SU-DHL-6 (cell line): ENCODE data around the gene SLC9C1.

Source experiments
- H2AFZ ChIP-seq: fragments of 200-600 bp; sonication (generic); 2 replicates; pipeline ENCODE4 v1.6.1; 2014; ENCODE audit warnings: low read depth, mild to moderate bottlenecking, moderate library complexity, mixed read lengths, antibody characterized with exemption, low read length; ENCODE audit not compliant: severe bottlenecking
- H3F3A ChIP-seq: fragments of 200-600 bp; shearing (Covaris generic); 2 replicates; pipeline ENCODE4 v1.6.0; 2016; ENCODE audit warnings: antibody characterized with exemption, mild to moderate bottlenecking; ENCODE audit not compliant: insufficient read depth
- H3K27ac ChIP-seq: fragments of 200-600 bp; sonication (generic); 2 replicates; pipeline ENCODE4 v1.5.1; 2016; ENCODE audit warnings: low read depth, mild to moderate bottlenecking, low read length, moderate library complexity, mixed read lengths
- H3K27me3 ChIP-seq: fragments of 200-600 bp; sonication (generic), shearing (Covaris generic); 2 replicates; pipeline ENCODE4 v1.6.0; 2014; ENCODE audit warnings: mild to moderate bottlenecking, low read length
- H3K36me3 ChIP-seq: fragments of 200-600 bp; sonication (generic); 2 replicates; pipeline ENCODE4 v1.6.1; 2014; ENCODE audit warnings: mild to moderate bottlenecking, low read length, mixed read lengths
- H3K4me2 ChIP-seq: fragments of 300-600, 200-600 bp; shearing (Covaris generic), sonication (generic); 2 replicates; pipeline ENCODE4 v1.6.0; 2014; ENCODE audit warnings: low read length, low read depth, mild to moderate bottlenecking; ENCODE audit not compliant: poor library complexity, severe bottlenecking
- H3K4me3 ChIP-seq: fragments of 200-600 bp; sonication (generic); 2 replicates; pipeline ENCODE4 v1.5.1; 2014; ENCODE audit warnings: antibody characterized with exemption, low read length, mild to moderate bottlenecking, mixed read lengths; ENCODE audit not compliant: insufficient read depth, poor library complexity, severe bottlenecking
- H3K79me2 ChIP-seq: fragments of 200-600 bp; sonication (generic); 2 replicates; pipeline ENCODE4 v1.6.1; 2014; ENCODE audit warnings: mild to moderate bottlenecking, low read length, moderate library complexity; ENCODE audit not compliant: insufficient read depth
- H3K9ac ChIP-seq: fragments of 200-600 bp; sonication (generic); 2 replicates; pipeline ENCODE4 v1.7.0; 2014; ENCODE audit warnings: mild to moderate bottlenecking, low read length
- H3K9me2 ChIP-seq: fragments of 200-600 bp; sonication (generic); replicated peaks from 2 replicates; pipeline ENCODE4 v1.6.1; 2014; ENCODE audit warnings: low read length; ENCODE audit not compliant: insufficient read depth
- H3K9me3 ChIP-seq: fragments of 200-600 bp; sonication (generic); 2 replicates; pipeline ENCODE4 v1.6.1; 2014; ENCODE audit warnings: low read length, mixed read lengths; ENCODE audit not compliant: insufficient read depth
- H4K20me1 ChIP-seq: fragments of 200-600 bp; sonication (generic); 2 replicates; pipeline ENCODE4 v1.6.1; 2014; ENCODE audit warnings: low read depth, mild to moderate bottlenecking, antibody characterized with exemption, low read length, moderate library complexity, mixed read lengths
- EZH2phosphoT487 ChIP-seq: fragments of 200-600 bp; sonication (generic), shearing (Covaris generic); conservative IDR thresholded peaks from 2 replicates; pipeline ENCODE4 v1.6.1; 2018; ENCODE audit warnings: mild to moderate bottlenecking, antibody characterized with exemption, low read length, moderate library complexity, mixed read lengths
- TF ChIP-seq, protein P1 (sequence below): fragments of 200-600 bp; sonication (generic); IDR thresholded peaks from one replicate; pipeline ENCODE4 v1.5.1; 2017; ENCODE audit warnings: antibody characterized with exemption, mild to moderate bottlenecking, low read length, moderate library complexity; ENCODE audit not compliant: insufficient read depth, poor library complexity, severe bottlenecking

SLC9C1 gene

DNA sequence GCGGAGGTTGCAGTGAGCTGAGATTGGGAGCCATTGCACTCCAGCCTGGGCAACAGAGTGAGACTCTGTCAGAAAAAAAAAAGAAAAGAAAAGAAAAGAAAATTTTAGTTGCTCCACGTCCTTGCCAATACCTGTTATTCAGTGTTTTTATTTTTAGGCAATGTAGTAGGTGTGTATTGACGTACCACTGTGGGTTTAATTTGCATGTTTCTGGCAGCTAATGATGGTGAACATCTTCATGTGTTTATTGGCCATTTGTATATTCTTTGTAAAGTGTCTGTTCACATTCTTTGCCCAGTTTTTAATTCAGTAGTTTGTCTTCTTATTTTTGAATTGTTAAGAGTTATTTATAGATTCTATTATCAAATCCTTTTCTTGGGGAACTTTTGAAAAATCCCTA is 122.9 kb downstream of the SLC9C1 start:
- Histone ChIP-seq H3K27me3 (no peaks in the 10 kb centered on the region), H3K27ac (no peak overlapping the region), H3K36me3 (no peaks in the 10 kb centered on the region), H3K4me3 (no peak overlapping the region), H4K20me1 (no peaks in the 10 kb centered on the region), H2AFZ (no peak overlapping the region), H3K9me3 (no peaks in the 10 kb centered on the region), H3K9me2 (no peaks in the 10 kb centered on the region), H3F3A (no peaks in the 10 kb centered on the region; the same call in 1 of the 2 replicates), H3K79me2 (no peaks in the 10 kb centered on the region), H3K9ac (no peak overlapping the region), H3K4me2 (no peak overlapping the region)
- TF ChIP-seq EZH2phosphoT487: no peak
- TF ChIP-seq, protein P1, sequence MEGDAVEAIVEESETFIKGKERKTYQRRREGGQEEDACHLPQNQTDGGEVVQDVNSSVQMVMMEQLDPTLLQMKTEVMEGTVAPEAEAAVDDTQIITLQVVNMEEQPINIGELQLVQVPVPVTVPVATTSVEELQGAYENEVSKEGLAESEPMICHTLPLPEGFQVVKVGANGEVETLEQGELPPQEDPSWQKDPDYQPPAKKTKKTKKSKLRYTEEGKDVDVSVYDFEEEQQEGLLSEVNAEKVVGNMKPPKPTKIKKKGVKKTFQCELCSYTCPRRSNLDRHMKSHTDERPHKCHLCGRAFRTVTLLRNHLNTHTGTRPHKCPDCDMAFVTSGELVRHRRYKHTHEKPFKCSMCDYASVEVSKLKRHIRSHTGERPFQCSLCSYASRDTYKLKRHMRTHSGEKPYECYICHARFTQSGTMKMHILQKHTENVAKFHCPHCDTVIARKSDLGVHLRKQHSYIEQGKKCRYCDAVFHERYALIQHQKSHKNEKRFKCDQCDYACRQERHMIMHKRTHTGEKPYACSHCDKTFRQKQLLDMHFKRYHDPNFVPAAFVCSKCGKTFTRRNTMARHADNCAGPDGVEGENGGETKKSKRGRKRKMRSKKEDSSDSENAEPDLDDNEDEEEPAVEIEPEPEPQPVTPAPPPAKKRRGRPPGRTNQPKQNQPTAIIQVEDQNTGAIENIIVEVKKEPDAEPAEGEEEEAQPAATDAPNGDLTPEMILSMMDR: no peak

DNA sequence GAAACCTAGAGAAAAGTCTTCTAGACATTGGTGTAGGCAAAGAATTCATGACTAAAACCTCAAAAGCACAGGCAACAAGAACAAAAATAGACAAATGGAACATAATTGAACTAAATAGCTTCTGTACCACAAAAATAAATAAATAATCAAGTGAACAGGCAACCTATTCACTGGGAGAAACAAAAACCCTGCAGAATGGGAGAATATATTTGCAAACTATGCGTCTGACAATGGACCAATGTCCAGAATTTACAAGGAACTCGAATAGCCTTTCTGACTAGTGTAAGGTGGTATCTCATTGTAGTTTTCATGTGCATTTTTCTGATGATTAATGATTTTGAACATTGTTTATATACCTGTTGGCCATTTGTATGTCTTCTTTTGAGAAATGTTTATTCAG is 124.0 kb downstream of the SLC9C1 start:
- Histone ChIP-seq H2AFZ (no peak overlapping the region), H3F3A (no peaks in the 10 kb centered on the region; the same call in 1 of the 2 replicates), H3K9me3 (no peaks in the 10 kb centered on the region), H3K4me3 (no peak overlapping the region), H3K36me3 (no peaks in the 10 kb centered on the region), H3K79me2 (no peaks in the 10 kb centered on the region), H3K9me2 (no peaks in the 10 kb centered on the region), H3K27ac (no peak overlapping the region), H3K9ac (no peak overlapping the region), H3K27me3 (no peaks in the 10 kb centered on the region), H3K4me2 (no peak overlapping the region), H4K20me1 (no peaks in the 10 kb centered on the region)
- no peak for TF ChIP-seq EZH2phosphoT487
- TF ChIP-seq, protein P1: no peak

DNA sequence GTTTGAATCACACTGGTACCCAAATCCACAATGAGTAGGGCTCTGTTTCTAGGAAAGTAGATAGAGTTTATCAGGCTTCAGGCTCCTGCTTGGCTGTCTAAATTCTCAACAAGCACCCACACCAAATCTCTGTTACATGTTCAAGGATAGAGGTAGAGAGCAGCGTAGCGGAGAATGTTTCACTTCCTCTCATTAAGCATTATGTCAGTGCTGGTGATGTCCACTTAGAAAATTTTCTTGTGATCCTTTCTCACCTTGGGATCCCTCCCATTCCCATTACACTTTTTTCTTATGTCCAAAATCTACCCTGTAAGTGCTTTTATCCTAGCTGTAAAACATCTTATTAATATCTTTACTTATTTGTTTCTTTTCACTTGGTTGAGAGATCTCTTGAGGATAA is 126.3 kb downstream of the SLC9C1 start:
- TF ChIP-seq, protein P1: no peak
- no peak for TF ChIP-seq EZH2phosphoT487
- H3K4me2 ChIP-seq: no peak overlapping the region
- no peak overlapping the region for H3K9ac ChIP-seq
- H3K9me2 ChIP-seq: no peaks in the 10 kb centered on the region
- no peak overlapping the region for H3K4me3 ChIP-seq
- no peak overlapping the region for H3K27ac ChIP-seq
- no peaks in the 10 kb centered on the region for H3K9me3 ChIP-seq
- H3K27me3 ChIP-seq: no peaks in the 10 kb centered on the region
- H2AFZ ChIP-seq: no peak overlapping the region
- H3F3A ChIP-seq: no peaks in the 10 kb centered on the region; the same call in 1 of the 2 replicates
- no peaks in the 10 kb centered on the region for H3K36me3 ChIP-seq
- no peaks in the 10 kb centered on the region for H4K20me1 ChIP-seq
- H3K79me2 ChIP-seq: no peaks in the 10 kb centered on the region
